ENCODE measurements around the gene TCP11L2. TPM values are rescaled to one million over a fixed set of nuclear protein-coding genes. Genes with fewer than 3 reads are reported as not detected.
"Not testable (repeated sequence)": the region's sequence is repeated elsewhere in the genome, so short reads cannot be mapped to it uniquely, and the experiment has no call there.

TCP11L2 gene
- total RNA-seq, 2 experiments from 2014 or later: 5.9 to 6.4 TPM

GRCh38 chr12:106309671-106310505 lies 7.4 kb downstream of the TCP11L2 start:
- Mint-ChIP-seq H3K36me3 (ENCODE audit: low read depth) (no peaks in the 10 kb centered on the region), H3K9me3 (ENCODE audit: insufficient read depth) (no peaks in the 10 kb centered on the region), H3K27ac (no peak overlapping the region), H3K4me1 (ENCODE audit: low read depth) (peaks cover 10% of the 10 kb centered on the region), H3K4me3 (no peak overlapping the region), H3K27me3 (ENCODE audit: low read depth) (no peaks in the 10 kb centered on the region)
- ChIA-PET CTCF (interaction anchor here (2.1 kb wide), 1 partner anchor 83 kb away, joined by 7 read pairs; no protein-coding TSS in a partner anchor), POLR2A (no interaction called here)
- no peak for DNase-seq
- ATAC-seq: no peak

- ATAC-seq (no peak), DNase-seq (no peak)
- Mint-ChIP-seq H3K9me3 (ENCODE audit: insufficient read depth) (no peaks in the 10 kb centered on the region), H3K4me3 (no peak overlapping the region), H3K4me1 (ENCODE audit: low read depth) (peaks cover 6% of the 10 kb centered on the region), H3K36me3 (ENCODE audit: low read depth) (no peaks in the 10 kb centered on the region), H3K27ac (no peak overlapping the region), H3K27me3 (ENCODE audit: low read depth) (no peaks in the 10 kb centered on the region)
- ChIA-PET CTCF (interaction anchor here (2.1 kb wide), 1 partner anchor 83 kb away, joined by 7 read pairs; no protein-coding TSS in a partner anchor), POLR2A (no interaction called here)
Observed at GRCh38 chr12:106310687-106311086, 8.2 kb downstream of the TCP11L2 start.

- CTCF ChIA-PET: interaction anchor here (2.1 kb wide), 1 partner anchor 84 kb away, joined by 7 read pairs; no protein-coding TSS in a partner anchor
- POLR2A ChIA-PET: no interaction called here
Observed at GRCh38 chr12:106311139-106311538, 8.6 kb downstream of the TCP11L2 start.

GRCh38 chr12:106313413-106313812 lies 10.9 kb downstream of the TCP11L2 start:
- H3K9me3 Mint-ChIP-seq (ENCODE audit: insufficient read depth); H3K4me3 Mint-ChIP-seq; H3K36me3 Mint-ChIP-seq (ENCODE audit: low read depth); DNase-seq; H3K27ac Mint-ChIP-seq; ATAC-seq; POLR2A ChIA-PET; H3K27me3 Mint-ChIP-seq (ENCODE audit: low read depth); CTCF ChIA-PET; H3K4me1 Mint-ChIP-seq (ENCODE audit: low read depth): not testable (repeated sequence)

More at GRCh38 chr12:106311139-106311538, 8.6 kb downstream of the TCP11L2 start:
- peaks cover 6% of the 10 kb centered on the region for H3K4me1 Mint-ChIP-seq (ENCODE audit: low read depth)
- H3K27ac Mint-ChIP-seq: no peak overlapping the region
- H3K9me3 Mint-ChIP-seq (ENCODE audit: insufficient read depth): no peaks in the 10 kb centered on the region
- DNase-seq (no peak), ATAC-seq (no peak)
- no peaks in the 10 kb centered on the region for H3K36me3 Mint-ChIP-seq (ENCODE audit: low read depth)
- no peaks in the 10 kb centered on the region for H3K27me3 Mint-ChIP-seq (ENCODE audit: low read depth)
- H3K4me3 Mint-ChIP-seq: no peak overlapping the region

- H3K9me3 Mint-ChIP-seq (ENCODE audit: insufficient read depth): no peaks in the 10 kb centered on the region
- no peaks in the 10 kb centered on the region for H3K27me3 Mint-ChIP-seq (ENCODE audit: low read depth)
- no peak overlapping the region for H3K27ac Mint-ChIP-seq
- ChIA-PET CTCF (interaction anchor here (1.0 to 1.6 kb wide), 2 partner anchors 14 to 604 kb away, joined by 3 to 4 read pairs; no protein-coding TSS in a partner anchor), POLR2A (interaction anchor here (0.6 kb wide), 1 partner anchor 41 kb away, joined by 4 read pairs; no protein-coding TSS in a partner anchor)
- no peak for DNase-seq
- H3K4me1 Mint-ChIP-seq (ENCODE audit: low read depth): peaks cover 6% of the 10 kb centered on the region
- H3K36me3 Mint-ChIP-seq (ENCODE audit: low read depth): no peaks in the 10 kb centered on the region
- ATAC-seq: no peak
- H3K4me3 Mint-ChIP-seq: no peak overlapping the region
Observed at GRCh38 chr12:106315523-106315922, 13.0 kb downstream of the TCP11L2 start.

GRCh38 chr12:106317406-106318082 lies 15.0 kb downstream of the TCP11L2 start:
- Mint-ChIP-seq H3K4me3 (no peak overlapping the region), H3K27ac (no peak overlapping the region), H3K4me1 (ENCODE audit: low read depth) (no peaks in the 10 kb centered on the region), H3K27me3 (ENCODE audit: low read depth) (no peaks in the 10 kb centered on the region), H3K36me3 (ENCODE audit: low read depth) (no peaks in the 10 kb centered on the region), H3K9me3 (ENCODE audit: insufficient read depth) (no peaks in the 10 kb centered on the region)
- no peak for DNase-seq
- CTCF ChIA-PET: no interaction called here
- POLR2A ChIA-PET: no interaction called here
- no peak for ATAC-seq

GRCh38 chr12:106321139-106321850 lies 18.8 kb downstream of the TCP11L2 start:
- no peak overlapping the region for H3K4me3 Mint-ChIP-seq
- H3K27ac Mint-ChIP-seq: no peak overlapping the region
- H3K9me3 Mint-ChIP-seq (ENCODE audit: insufficient read depth): no peaks in the 10 kb centered on the region
- ChIA-PET CTCF (no interaction called here), POLR2A (no interaction called here)
- H3K36me3 Mint-ChIP-seq (ENCODE audit: low read depth): no peaks in the 10 kb centered on the region
- ATAC-seq: no peak
- no peaks in the 10 kb centered on the region for H3K4me1 Mint-ChIP-seq (ENCODE audit: low read depth)
- H3K27me3 Mint-ChIP-seq (ENCODE audit: low read depth): no peaks in the 10 kb centered on the region
- DNase-seq: no peak

GRCh38 chr12:106323537-106323936 lies 21.0 kb downstream of the TCP11L2 start:
- Mint-ChIP-seq H3K4me3 (no peak overlapping the region), H3K36me3 (ENCODE audit: low read depth) (no peaks in the 10 kb centered on the region), H3K4me1 (ENCODE audit: low read depth) (no peaks in the 10 kb centered on the region), H3K27ac (no peak overlapping the region), H3K27me3 (ENCODE audit: low read depth) (no peaks in the 10 kb centered on the region), H3K9me3 (ENCODE audit: insufficient read depth) (no peaks in the 10 kb centered on the region)
- no peak for DNase-seq
- ChIA-PET CTCF (no interaction called here), POLR2A (no interaction called here)
- ATAC-seq: no peak

GRCh38 chr12:106327309-106327869 lies 24.9 kb downstream of the TCP11L2 start:
- Mint-ChIP-seq H3K4me3 (no peak overlapping the region), H3K9me3 (ENCODE audit: insufficient read depth) (no peaks in the 10 kb centered on the region), H3K27ac (no peak overlapping the region), H3K36me3 (ENCODE audit: low read depth) (no peaks in the 10 kb centered on the region), H3K27me3 (ENCODE audit: low read depth) (no peaks in the 10 kb centered on the region), H3K4me1 (ENCODE audit: low read depth) (no peaks in the 10 kb centered on the region)
- CTCF ChIA-PET: no interaction called here
- ATAC-seq (no peak), DNase-seq (no peak)
- POLR2A ChIA-PET: interaction anchor here (1.2 kb wide), 1 partner anchor 25 kb away, joined by 3 read pairs; no protein-coding TSS in a partner anchor

- H3K4me1 Mint-ChIP-seq (ENCODE audit: low read depth): no peaks in the 10 kb centered on the region
- ChIA-PET CTCF (no interaction called here), POLR2A (interaction anchor here (0.7 kb wide), 1 partner anchor 228 kb away, joined by 3 read pairs; no protein-coding TSS in a partner anchor)
- DNase-seq (no peak), ATAC-seq (no peak)
- no peaks in the 10 kb centered on the region for H3K36me3 Mint-ChIP-seq (ENCODE audit: low read depth)
- no peak overlapping the region for H3K4me3 Mint-ChIP-seq
- H3K9me3 Mint-ChIP-seq (ENCODE audit: insufficient read depth): no peaks in the 10 kb centered on the region
- no peaks in the 10 kb centered on the region for H3K27me3 Mint-ChIP-seq (ENCODE audit: low read depth)
- no peak overlapping the region for H3K27ac Mint-ChIP-seq
Observed at GRCh38 chr12:106328735-106329134, 26.2 kb downstream of the TCP11L2 start.

GRCh38 chr12:106329231-106329982 lies 26.9 kb downstream of the TCP11L2 start:
- H3K4me1 Mint-ChIP-seq (ENCODE audit: low read depth): no peaks in the 10 kb centered on the region
- ATAC-seq: no peak
- H3K4me3 Mint-ChIP-seq: no peak overlapping the region
- no peak for DNase-seq
- POLR2A ChIA-PET: no interaction called here
- CTCF ChIA-PET: no interaction called here
- H3K27ac Mint-ChIP-seq: no peak overlapping the region
- no peaks in the 10 kb centered on the region for H3K27me3 Mint-ChIP-seq (ENCODE audit: low read depth)
- no peaks in the 10 kb centered on the region for H3K9me3 Mint-ChIP-seq (ENCODE audit: insufficient read depth)
- no peaks in the 10 kb centered on the region for H3K36me3 Mint-ChIP-seq (ENCODE audit: low read depth)
